CD4-positive, alpha-beta T cell treated with Interleukin-10 for 1 hour (primary cell): ENCODE results near the gene BANP.
"Not testable (repeated sequence)": the region's sequence is repeated elsewhere in the genome, so short reads cannot be mapped to it uniquely, and the experiment has no call there.

Source experiments
- DNase-seq: peaks from one replicate; pipeline ENCODE4 v3.0.0-alpha.2; 2020

Gene BANP

DNA sequence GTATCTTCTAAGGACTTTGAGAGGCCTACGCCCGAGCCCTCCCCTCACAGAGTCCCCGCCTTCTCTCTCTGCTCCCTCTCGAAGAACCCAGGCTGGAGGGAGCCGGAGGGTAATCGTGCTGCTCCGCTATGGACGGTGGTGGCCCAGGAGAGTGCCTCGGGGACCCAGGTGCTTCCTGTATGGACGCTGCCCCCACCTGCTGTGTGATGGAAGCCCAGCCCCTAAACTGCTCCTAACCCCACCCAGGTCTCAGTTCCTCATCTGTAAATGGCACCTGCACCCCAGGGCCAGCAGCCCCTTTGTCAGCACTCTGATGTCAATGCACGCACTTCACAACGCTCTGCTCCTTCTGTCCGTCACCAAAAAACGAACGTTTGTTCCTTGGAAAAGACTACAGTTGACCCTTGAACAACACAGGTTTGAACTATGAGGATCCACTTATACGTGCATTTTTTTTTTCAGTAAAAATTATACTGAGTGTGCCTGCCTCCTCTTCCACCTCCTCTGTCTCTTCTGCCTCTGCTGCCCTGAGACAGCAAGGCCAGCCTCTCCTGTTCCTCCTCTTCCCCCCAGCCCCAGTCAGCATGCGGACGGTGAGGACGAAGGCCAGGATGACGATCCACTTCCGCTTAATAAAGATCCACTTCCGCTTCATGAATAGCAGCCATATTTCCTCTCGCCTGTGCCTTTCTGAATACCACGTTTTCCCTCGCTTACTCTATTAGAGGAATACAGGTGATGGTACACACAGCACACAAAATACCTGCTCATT, 118.3 kb downstream of the BANP start:
- no peak for DNase-seq

DNA sequence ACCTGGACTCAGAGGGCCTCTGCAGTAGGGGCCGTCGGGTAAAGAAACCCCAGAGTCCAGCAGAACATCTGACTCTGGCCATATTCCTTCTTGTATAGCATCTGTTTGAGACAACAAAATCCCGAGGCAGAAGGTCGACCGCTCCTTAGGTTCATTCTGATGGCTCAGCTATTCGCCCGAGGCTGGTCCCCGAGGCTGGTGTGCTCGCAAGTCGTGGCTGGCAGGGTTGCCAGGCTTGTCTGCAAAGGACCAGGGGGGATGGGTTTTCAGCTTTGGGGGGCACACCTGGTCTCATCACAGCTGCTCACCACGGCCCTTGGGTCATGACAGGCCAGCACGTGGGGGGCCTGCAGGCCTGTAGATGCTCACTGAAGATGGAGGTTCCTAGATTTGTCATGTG, 119.1 kb downstream of the BANP start:
- DNase-seq = no peak

DNA sequence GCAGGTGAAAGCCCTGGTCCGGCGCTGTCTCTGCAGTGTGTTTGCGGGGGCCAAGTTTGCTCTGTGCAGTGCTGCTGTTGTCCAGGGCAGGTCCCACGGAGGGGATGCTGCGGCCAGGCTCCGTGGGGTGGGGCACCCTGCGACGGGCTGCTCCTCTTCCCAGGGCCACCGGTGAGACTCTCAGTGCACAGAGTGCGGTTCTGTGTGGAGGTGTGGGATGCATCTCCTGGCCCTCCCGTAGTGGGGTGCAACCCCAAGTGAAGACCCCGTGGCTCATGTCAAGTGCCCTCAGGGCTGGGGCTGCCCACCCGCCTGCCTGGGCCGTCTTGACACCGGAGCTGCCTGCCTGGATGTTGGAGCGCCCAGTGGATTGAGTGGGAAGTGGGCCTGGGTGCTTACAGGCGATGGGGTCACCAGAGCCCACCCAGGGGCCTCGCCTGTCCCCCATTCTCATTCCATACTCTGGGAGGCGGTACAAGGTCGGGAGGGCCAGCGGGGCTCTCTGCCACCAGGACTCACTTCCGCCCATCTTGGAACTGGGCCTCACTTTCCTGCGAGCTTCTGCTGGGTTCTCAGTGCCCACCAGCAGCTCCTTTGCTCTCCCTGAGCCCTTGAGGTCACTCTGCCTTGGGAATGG, 119.9 kb downstream of the BANP start:
- DNase-seq = no peak

DNA sequence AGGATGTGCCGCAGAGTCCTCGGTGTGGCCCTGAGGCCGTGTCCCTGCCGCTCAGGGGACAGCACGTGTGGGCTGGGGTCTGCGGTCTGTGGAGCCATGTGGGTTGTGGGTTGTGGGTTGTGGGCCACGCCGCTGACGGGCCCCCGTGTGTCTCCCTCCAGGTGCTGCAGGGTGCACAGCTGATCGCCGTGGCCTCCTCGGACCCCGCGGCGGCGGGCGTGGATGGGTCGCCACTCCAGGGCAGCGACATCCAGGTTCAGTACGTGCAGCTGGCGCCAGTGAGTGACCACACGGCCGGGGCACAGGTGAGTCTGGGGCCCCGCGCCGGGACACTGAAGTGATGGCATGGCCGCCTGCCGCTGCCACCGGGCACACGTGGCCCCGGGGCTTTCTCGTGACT, 120.7 kb downstream of the BANP start:
- no peak for DNase-seq

DNA sequence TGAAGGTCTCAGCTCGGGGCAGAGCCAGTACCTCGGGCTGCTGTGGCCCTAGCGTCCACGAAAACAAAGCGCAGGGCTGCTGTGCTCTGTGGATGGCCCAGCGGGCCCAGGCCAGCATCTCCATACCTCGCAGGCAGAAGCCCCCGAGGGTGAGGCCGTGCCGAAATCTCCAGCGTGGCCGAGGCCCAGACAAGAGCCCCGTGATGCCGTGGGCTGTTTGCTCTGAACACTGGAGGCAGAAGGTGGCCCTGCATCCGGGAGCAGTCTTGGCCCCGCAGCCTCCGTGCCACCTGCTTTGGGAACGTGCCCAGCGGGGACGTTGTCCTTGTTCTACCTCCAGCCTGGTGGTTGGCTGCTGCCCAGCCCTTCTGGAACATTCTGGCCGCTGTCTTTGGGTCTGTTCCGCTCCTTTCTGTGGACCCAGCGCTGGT, 121.4 kb downstream of the BANP start:
- no peak for DNase-seq

DNA sequence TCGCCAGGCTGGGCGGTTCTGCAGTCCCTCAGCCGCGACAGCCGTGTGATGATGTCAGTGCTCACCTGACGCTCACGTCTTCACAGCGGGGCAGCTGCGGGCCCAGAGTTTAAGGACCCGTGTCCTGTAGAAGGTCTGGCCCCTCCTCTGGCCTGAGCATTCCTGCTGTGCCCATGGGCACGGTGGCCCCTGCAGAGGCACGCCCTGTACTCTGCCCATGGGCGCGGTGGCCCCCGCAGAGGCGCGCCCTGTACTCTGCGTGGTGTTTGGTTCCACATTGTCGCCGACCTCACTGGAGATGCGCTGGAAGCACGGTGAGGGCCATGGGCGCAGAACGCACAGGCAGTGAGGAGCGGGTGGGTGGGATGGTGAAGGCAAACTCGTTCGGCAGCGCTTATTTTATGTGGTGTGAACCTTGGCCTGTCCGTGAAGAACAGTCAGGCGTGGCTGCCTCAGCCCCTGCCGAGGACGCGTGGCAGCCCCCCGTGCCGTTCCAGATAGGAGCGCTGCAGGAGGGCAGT, 122.0 kb downstream of the BANP start:
- DNase-seq = no peak

DNA sequence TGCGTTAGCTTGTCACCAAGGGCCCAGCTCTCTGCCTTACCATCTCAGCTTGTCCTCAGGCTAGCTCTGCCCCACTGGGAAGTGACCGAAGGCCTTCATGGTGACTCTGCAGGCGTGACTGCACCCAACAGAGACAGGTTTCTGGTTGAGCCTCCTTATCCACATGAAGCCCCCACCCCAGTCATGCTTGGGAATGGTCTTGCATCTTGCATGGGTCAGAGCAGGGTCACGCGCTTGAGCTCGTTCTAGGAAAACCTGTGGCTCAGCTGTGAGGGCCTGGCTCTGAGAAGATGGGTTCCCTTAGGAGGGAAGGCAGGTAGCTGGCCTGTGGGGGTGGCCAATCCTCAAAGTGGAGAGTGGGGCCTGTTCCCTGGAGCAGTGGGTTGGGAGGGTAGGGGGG, 122.8 kb downstream of the BANP start:
- no peak for DNase-seq

DNA sequence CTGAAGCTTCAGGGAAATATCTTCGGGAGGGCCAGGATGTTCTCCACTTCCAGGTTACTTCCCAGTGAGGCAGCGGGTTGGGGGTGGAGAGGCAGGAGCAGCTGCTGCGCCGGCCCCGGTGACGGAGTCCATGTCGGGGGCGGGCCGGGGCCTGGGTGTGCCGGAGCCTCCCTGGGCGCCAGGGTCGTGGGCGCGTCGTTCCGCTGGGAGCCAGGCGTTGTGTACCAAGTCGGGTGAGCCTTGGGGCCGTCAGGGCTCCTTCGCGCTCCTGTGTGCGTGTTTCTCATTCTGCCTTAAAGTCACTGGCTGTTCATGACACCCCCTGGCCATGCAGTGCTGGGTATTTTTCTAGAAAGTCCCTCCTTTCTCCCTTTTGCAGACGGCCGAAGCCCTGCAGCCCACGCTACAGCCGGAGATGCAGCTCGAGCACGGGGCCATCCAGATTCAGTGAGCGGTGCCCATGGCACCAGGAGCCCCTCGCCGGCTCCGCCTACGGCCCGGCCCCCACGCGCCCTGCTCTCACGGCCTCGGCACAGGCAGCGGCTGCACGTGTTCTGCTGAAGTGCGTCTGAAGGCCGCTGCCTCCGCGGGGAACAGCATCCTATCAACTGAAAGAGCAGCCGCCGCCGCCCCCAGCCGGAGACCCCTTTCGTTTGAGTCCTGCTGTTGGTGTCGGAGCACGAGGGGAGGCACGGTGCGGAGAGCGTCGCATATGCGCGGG, 125.1 kb downstream of the BANP start:
- no peak for DNase-seq

DNA sequence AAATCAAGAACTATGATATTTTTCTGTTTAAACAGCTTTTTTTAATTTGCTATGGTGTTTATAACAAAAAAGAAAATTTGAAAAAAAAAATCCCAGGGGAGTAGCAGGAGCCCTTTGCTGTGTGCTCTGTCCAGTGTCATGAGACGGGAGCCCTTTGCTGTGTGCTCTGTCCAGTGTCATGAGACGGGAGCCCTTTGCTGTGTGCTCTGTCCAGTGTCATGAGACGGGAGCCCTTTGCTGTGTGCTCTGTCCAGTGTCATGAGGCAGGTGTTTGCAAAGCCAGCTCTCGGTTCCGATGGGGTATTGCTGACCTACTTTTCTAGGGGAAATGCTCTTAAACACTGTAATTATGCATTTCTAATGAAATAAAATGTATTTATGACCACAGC, 125.7 kb downstream of the BANP start:
- DNase-seq = not testable (repeated sequence)

DNA sequence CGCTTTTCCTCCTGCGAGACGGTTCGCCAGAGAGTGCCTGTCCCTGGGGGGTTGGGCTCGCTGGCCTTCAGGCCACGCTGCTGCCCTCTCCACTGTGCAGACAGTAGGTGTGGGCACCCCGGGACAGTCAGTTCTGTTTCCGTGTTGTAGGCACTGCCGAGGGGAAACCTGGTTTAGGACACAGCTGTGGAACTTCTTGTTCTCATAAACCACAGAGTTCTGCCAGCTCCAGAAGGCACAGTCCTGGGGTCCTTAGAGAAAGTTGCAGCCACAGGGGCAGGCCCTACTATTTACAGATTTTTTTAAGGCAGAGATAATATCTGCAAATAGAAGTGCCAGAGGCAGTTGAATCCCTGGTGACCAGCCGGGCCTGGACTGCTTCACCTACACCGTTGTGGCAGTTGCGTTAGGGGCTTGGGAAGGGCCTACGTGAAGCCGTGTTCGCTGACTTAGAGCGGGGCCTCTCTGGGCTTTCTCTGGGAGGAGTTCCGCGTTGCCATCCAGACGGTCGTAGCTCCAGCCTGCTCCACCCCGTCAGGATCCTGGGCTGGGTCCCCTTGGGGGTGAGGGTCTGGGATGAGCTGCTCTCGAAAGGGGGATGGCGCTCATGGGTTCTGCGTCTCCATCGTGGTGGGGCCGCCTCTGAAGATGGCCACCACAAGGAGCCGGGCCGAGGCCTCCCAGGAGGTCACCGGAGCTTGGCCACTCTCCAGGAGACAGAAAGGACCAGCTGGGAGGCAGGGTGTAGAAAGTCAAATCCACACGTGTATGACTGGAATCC, 126.3 kb downstream of the BANP start:
- no peak for DNase-seq

DNA sequence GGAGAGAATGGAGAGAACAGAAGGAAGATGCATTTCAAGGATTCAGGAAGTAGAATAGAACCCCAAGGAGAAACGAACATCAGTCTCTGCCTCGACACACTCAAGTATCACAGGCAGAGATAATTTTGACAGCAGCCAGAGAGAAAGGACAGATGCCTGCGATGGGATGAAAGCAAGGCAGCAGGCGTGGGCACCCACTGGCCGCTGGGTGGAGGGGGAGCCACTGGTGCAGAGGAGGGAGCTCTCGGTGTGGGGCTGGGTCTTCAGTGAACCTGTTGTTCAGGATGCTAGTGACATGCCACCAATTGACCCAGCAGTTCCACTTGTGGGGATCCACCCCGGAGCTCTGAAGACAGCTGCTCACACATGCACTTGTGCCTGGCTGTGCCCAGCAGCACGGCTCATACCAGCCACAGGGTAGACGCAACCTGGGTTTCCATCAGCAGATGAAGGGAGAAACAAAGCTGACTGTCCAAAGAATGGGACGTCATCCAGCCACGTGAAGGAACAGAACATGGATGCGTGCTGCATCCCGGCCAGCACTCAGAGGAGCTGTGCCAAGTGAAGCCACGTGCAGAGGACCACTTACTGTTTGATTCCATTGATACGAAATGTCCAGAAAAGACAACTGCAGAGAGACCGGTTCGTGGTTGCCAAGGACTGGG, 127.0 kb downstream of the BANP start:
- DNase-seq = no peak

DNA sequence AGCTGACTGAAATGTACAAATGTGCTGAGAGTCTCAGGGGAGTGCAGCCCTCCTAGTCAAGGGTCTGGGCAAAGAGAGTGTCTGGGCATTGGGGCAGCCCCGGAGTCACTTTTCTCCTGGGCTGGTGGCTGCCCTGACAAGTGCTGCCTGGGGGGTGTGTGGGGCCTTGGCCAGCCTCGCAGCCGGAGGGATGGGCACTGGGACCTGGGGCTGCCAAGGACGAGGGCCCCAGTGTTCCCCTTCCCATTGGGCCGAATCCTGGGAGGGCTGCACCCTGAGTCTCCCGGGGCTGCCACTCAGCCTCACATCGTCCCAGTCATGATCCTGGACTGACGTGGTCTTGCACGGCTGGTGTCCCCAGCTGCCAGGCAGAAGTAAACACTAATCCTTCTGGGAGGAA, 132.3 kb downstream of the BANP start:
- DNase-seq = no peak

DNA sequence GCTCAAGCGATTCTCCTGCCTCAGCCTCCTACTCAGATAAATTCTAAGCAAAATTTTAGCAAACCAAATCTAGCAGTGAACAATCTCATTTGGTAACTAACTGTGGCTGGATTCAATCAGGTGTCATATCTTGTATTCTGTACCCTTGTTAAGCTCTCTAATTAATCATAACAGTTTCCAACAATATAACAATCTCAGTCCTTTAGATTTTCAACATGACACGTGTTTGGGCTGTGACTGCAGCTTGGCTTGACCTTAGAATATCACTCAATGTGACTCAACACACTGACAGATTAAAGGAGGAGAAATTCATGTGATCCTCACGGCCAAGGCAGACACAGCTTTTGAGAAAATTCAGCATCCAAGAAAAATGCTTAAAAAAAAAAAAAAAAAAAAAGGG, 133.6 kb downstream of the BANP start:
- no peak for DNase-seq

DNA sequence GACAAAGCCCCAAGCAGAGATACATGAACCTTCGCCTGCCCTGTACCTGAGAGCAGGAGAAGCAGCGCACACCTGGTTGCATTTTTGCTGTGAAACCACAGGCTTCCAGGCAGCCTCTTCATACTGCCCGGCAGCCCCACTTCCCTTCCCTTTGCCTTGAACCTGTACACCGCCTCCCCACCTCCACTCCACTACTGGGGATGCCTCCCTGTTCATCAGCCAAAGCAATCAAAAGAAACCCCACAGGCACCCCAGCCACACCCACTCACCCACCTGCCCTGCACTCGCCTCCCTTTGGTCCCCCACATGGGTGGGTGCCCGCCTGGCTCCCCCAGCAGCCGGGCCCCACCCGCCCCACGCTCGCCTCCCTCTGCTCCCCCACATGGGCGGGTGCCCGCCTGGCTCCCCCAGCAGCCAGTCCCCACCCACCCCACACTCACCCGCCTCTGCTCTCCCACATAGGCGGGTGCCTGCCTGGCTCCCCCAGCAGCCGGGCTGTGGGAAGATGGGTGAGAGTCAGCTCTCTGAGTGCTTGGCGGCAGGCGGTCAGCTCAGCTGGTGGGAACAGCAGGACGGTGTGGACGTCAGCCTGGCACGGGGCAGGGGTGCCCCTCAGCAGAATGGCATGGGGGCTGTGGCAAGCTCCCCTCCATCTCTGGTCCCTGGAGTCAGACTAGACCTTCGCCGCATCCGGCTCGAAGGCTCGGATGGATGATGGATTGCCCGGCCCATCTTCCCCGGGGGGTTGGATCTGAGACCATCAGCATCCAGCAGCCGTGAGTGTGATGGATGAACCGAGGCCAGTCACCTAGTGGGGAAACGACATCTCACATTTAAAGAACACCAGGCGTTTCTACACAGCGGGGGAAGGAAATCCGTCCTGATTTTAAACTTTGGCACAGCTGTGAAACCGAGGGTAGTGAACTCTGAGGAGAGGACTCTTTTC, 135.6 kb downstream of the BANP start:
- no peak for DNase-seq

DNA sequence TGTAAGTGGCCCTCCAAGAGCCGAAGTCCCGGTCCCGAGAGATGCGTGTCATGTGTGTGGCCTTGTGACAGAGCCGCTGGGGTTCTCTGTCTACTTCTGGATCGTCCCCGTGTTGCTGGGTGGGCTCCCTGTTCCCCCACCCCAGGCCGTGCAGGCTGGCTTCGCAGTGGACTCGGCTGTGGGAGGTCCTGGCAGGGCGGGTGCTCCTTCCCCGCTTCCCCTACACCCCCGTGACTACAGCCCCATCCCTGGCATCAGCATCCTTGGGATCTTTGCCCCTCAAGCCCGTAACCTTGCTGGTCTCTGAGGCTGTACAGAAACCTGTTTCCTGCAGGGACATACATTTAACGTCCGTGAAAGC, 136.3 kb downstream of the BANP start:
- no peak for DNase-seq

DNA sequence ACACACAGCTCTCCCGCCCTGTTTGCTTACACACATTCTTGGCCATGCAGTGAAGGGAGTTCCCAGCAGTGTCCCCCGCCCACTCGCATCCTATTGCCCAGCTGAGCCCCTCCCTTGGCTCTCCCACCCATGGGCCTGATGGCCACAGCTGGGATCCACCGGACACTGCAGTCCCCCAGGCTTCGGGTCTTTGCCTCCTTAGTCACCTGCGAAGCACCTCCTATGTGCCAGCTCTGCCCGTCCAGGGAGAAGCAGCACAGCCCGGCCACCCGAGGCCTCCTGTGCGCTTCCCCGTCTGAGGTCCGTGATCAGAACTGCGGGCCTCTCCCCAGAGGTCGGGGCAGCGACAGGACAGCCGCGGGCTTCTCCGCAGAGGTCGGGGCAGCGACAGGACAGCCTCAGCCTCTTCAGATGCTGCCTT, 136.9 kb downstream of the BANP start:
- DNase-seq = no peak

DNA sequence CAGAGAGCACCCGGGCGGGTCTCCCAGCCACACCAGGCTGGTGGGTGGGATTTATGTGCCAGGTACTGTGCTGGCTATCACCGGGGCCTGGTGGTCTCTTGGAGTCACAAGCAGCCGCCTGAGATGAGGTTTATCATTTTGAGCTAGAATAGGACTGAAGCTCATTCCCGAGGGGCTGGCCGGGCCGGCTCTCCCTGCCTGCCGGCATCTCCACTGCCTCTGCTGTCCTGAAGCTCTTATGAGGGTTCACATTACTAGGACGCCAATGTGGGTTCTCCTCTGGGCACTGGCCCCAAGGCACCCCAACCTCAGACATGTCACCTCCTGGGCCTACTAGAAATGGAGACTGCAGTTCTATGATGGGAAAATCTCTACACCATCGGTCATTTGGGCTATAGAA, 137.4 kb downstream of the BANP start:
- not testable (repeated sequence) for DNase-seq

DNA sequence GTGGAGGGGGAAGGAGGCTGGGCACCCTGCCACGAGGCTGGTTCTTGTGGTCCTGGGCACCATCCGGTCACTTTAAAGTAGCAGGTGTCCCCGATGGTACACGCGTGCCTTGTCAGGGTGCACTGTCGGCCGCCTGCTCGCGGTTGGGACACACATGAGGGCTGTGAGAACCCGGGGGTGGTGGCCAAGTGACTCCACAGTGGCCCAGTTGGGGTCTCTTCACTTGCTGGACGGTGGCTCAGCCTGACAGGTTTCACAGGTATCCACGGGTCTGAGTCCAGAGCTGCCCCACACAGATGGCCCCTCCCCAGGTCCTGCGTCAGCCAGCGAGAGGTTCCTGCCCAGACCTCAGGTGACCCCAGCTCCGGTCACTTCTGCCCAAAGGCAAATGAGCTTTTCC, 137.8 kb downstream of the BANP start:
- DNase-seq = not testable (repeated sequence)

DNA sequence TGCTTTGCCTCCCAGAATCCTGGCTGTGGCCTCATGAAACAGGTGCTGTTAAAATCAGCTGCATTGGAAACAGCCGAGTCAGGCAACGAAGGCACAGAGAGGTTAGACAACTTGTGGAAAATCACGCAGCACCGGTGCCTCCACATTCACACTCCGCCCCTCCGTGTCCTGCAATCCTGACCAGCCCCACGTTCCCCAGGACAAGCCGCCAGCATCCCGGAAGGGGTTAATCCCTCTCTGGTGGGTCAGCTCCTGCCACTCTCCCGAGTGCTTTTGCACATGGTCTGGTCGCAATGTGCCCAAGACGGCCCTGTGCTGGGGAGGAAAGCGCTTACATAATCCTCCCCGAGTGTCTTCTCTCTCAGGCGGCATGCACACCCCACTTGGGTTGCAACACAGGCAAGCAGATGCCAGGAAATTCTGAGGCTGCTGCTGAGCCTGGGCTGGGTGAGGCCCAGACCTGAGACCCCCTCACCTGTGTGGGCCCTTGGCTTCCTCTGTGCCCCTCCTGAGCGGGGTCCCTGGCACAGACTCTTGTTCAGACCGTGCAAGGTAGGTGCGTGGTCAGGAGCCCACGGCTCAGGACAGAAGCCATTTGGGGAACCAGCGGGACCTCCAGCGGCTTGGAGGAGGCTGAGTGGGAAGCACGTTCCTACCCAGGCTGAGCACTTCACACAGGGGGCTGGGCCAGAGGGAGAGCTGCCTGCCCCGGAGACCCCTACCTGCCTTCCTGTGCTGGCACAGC, 138.6 kb downstream of the BANP start:
- DNase-seq = not testable (repeated sequence)

DNA sequence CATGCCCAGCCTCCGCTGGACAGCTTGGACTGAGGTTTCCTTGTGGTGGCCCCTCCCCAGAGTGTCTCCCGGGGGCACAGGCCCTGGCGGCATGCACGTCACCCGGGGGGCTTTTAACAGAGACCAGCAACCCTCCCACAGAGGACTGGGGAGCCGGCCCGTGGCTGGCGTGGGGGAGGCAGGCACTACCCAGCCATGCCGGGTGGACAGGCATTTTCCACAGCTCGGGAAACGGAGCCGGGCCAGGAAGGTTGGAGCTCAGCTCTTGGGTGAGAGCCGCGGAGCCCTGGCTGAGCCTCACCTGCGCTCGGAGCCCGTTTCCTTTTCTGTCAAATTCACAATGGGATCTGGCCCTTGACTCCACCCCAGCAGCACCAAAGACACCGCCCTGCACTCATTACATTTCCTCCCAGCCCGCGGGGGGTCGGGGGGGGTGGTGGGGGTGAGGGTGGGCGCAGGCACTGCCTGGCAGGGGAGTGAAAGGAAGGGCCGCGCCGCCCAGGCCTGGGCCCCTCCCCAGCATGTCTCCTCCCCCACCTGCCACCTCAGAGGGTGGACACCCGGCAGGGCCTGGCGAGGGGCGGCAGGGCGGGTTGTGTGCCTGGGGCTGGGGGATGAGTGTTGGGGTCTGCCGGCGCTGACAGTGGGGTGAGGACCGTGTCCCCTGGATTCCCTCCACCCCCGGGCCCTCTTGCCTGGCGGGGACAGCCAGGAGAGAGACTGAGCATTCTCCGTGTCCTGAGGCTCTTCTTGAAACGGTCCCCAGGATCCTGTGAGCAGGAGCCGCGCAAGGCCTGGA, 139.3 kb downstream of the BANP start:
- DNase-seq = not testable (repeated sequence)
